T-helper 1 cell treated with Interleukin-12 subunit alpha and Interleukin-12 subunit beta and Interleukin-4 antibody, amounts not matched to agents 30 ng/mL and 1 ng/mL, for 36 hours (primary cell): ENCODE measurements around the gene CHL1. TPM values are rescaled to one million over a fixed set of nuclear protein-coding genes. Genes with fewer than 3 reads are reported as not detected.
"Not testable (repeated sequence)": the region's sequence is repeated elsewhere in the genome, so short reads cannot be mapped to it uniquely, and the experiment has no call there.

ENCODE experiments used
- intact Hi-C: fragments of 100-400 bp; cut with micrococcal nuclease; formaldehyde crosslinking; loops from one replicate; pipeline ENCODE4 v1.15.1; 2024
- total RNA-seq: library from RNA; stranded (reverse); gene quantifications from 2 replicates; pipeline ENCODE4 v1.2.3, GENCODE V29; 2022

Gene CHL1
- total RNA-seq, 1 donor from 2014 or later: not detected

DNA sequence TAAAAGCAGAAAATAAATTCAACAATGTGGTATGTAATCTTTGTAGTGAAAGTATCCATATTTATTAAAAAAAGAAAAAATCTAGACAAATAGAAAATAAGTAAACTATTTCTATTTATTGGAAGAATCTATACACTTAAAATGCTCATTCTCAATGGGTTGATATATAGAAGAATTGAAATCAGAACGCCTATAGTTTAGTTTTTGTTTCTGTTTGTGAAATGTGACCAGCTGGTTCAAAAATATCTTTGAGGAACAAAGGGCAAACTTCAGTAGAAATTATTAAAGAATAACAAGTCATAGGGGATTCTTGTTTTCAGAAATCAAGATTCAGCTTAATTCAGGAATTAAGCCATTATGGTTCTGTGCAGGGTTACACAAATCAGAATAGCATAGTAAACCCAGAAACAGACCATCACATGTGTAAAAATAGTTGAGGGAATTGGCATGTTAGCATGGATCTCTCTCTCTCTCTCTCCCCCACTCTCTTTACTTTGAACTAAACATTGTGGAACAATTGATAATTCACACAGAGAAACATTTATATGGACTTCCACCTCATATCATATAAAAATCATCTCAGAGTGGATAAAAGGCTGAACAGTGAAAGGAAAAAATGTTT, 134.0 kb downstream of the CHL1 start:
- intact Hi-C loops: no loop called here

DNA sequence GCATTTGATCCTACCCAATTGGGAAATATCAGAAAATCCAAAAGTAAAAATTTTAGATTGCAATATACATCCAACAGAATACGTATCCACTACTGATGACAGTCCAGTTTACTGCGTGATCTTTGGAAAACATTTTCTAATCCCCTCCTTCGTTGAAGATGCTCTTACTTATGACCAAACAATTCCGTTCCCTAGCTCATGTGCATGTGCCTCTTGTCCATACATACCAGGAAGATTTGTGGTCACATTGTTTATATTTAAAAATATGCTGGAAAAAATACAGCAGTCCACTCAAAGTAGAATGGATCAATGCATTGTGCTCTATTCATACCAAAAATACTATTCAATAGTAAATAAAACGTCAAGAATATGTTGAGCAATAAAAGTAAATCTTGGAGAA, 135.3 kb downstream of the CHL1 start:
- intact Hi-C loops: no loop called here

DNA sequence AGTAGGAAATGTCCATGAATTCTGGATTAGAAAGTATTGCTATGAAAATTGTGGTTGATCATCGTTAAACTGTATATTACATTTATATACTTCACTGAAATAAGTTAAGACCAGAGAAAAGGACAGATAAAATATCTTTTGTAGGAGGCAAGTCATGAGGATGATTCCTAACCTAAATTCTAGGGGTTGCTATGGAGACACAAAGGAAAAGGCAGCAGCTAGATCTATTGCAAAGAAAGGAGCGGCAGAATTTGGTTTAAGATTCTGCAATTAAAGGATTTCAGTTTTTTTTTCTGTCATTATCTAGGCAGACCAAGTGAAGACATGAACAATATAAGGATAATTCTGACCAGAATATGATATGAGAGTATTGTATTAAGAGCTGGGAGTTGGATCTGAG, 136.1 kb downstream of the CHL1 start:
- intact Hi-C loops: no loop called here

DNA sequence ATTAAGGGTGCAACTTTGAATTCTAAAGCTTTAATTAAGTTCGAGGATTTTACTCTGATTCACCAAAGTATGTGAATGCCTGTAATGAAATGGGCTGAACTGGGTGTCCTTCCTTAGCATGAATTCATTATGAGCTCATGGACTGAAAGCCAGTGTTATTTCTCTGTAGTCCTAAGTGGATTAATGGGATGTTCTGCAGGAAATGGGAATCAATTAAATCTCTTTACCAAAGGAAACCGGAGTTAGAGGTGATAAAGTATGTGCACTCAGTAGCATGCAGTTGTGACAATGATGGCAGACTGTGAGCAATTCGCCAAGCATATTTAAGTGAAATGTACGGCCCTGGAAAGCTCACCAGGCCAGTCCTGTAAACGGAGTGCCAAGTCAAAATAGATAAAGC, 138.7 kb downstream of the CHL1 start:
- intact Hi-C loops: no loop called here

DNA sequence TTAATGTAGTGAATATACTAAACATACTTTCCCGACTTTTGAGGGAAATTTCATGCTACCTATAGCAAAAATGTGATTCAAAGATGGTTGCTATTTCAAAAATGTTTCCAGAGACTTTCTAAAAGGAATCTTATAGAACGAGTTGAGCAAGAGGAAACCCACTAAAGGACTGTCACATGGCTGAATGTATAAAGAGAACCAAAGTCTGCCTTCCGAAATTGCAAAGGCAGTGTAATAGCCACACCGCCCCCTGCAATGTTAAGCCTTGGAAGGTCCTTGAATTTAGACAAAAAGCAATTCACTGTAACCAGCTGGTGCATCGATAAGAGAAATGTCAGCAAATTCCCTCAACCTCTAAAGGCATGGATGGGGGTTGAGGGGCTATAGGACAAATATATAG, 142.8 kb downstream of the CHL1 start:
- intact Hi-C loops: no loop called here

DNA sequence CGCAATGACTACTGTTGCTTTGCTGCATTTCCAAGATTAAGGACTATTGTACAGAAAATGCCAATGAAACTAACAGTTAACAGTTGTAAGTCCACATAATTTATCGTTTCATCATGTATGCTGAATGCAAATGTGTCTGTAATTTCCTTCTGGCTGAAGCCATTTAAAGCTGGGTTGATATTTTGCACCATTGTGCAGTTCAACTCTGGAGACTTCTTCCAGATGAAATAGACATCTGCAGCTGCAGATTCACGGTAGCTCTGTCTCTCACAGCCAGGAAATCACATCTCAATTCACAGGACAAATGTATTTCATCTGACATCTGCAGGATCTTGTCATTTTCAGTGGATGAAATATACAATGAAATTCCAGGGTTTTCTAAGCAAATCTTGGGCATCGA, 145.4 kb downstream of the CHL1 start:
- intact Hi-C loops: no loop called here

DNA sequence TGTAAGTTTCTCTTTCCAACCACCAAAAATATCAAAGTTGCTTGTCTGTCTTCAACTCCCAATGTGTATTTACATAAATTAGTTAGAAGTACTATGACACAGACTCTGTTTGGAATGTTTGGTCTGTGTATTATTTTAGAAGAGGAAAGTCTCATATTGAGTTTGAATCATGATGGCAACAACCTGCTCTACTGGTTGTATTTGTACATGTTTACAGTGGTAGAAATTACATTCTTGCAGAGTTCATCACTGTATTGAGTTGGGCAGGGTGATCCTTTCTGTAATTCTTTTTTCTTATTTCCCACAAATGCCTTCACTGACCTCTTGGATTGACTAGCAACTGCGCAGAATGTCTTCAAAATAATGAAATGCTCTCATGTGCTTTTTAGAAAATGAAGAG, 149.6 kb downstream of the CHL1 start:
- intact Hi-C loops: no loop called here

DNA sequence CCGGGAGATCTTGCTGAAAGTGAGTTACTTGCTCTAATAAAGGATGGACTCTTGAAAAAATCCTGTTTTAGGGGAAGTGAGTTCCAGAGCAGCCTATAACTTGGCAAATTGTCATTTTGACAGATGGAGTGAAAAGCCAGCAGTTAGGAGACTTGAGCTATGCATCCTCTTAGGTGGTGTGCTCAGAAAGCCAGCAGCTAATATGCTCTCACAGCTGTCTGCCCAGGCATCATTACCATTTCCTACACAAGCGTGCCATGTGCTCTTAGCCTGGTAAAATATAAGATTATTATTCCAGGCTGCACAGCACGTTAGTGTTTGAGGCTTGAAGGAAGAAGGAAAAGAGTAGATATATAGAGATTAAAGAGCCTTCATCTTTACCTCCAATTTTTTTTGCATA, 151.0 kb downstream of the CHL1 start:
- intact Hi-C loops: no loop called here

DNA sequence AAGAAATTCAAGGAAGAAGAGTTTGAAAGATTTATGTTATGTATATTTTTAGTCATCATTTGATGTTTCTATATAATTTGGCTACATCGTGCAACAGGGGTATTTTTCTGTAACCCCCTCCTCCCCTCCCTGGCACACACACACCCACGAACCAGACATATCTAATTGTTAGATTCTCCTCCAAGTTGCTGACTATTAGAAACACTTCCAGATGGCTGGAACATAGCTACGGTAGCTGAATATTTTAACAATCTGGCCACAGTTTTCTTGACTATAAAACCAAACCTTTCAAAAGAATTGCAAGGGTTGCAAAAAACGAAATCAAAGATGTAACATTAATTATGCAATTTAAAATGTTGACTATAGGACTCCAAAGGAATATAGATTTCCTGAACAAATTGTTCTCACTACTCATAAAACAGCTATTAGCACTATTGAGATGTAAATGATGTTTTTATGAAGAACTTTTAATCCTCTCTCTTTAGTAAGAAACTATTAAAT, 154.4 kb downstream of the CHL1 start:
- intact Hi-C loops: no loop called here

DNA sequence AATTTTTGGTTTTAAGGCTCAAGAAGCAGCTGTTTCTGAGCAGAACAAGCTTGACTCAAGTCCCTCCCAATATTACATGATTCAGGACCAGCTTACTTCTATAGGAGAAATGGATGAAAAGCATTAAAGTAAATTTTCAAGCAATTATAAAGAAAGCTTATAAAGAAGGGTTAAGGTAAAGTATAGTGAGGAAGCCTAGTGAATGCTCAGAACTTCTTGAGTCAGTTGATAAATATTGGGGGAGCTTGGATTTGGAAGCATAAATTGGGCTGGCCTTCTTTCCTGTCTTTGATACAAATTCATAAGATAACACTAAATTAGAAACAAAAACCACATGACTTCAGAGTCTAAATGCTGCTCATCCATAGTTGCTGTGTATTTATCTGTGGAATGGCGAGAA, 156.0 kb downstream of the CHL1 start:
- intact Hi-C loops: no loop called here

DNA sequence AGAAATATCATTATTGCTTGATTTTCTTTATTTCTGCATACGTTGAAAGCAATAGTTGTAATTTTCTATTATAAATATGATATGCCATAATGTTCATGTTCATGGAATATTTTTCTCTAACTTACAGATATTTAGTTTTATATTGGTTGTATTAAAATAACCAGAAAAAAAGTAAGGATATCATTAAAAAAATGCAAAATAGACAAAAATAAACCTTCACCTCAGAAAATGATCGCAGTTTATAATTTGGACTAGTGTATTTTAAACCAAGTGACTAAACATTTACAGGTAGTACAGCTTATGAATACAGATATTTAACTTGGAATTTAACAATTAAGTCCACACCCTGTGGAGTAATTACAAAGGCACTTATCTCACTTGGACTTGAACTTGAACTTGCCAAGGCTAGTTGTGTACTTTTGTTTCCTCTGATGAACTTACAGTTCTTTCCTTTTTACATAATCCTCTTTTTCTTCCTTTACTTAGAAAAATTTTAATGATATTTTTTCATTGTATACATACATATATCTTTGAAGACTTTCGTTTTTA, 156.7 kb downstream of the CHL1 start:
- intact Hi-C loops: no loop called here

DNA sequence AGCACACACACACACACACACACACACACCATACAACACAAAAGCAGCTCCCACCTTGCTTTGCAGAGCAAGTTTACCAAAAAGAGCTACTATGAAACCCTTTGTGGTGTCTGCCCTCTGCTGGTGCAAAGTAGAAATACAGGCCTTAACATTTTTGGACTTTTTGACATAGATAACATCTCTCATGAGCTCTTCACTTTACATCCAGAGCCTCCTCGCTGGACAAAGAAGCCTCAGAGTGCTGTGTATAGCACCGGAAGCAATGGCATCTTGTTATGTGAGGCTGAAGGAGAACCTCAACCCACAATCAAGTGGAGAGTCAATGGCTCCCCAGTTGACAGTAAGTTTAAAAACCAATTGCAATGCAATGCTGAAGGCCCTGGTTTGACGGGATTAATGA, 157.9 kb downstream of the CHL1 start:
- intact Hi-C loops: loop anchor here (1.0 kb wide), 1 partner anchor 311 kb away; no protein-coding TSS in a partner anchor

DNA sequence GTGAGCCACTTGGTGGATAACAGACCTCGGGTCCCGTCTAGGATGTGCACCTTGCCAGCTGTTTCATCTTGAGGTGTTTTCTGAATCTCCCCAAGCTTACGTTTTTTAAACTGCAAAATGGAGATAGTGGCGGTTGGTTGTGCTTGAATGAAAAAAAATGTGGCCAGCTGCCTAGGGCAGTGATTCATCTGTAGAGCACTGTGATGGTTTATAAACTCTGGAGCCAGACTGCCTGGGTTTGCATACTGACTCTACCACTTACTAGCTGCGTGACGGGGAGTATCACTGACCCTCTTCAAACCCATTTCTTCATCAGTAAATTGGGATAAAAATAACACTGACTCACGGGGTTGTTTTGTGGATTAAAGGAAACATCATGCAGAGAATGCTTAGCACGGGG, 159.1 kb downstream of the CHL1 start:
- intact Hi-C loops: no loop called here

DNA sequence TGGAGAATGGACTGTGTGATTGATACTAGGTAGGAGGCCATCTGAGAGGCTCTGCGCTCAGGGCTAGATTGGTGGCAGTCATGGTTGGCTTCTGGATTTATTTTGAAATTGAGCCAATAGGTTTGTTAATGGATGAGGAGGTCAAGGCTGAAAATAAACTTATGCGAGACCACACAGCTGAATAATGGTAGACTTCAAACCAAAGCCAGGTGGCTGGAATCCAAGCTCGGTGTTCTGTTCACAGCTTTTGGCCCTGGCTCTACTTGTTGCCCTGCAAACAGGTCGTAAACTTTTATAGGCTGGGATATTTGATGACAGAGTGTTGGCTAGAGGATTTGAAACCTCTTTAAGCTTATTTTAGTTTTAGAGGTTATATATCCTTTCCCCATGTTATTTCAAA, 160.4 kb downstream of the CHL1 start:
- intact Hi-C loops: no loop called here

DNA sequence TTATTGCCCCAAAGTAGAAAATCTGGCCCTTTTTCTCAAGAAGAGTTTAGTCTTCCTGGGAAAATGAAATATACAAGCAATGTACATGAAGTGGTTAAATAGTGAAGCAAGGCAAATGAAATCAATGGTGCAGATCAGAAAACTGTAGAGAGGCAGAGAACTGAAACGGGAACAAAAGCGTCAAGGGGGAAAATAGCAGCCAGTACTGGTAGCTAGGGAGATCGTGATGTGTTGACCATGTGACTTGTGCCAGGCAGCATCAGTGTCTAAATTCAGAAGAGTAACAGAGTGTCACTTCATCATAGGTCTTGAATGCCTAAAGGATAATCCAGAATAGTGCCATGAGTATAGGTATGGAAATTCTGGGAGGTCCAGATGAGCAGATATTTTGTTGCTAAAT, 163.1 kb downstream of the CHL1 start:
- intact Hi-C loops: no loop called here

DNA sequence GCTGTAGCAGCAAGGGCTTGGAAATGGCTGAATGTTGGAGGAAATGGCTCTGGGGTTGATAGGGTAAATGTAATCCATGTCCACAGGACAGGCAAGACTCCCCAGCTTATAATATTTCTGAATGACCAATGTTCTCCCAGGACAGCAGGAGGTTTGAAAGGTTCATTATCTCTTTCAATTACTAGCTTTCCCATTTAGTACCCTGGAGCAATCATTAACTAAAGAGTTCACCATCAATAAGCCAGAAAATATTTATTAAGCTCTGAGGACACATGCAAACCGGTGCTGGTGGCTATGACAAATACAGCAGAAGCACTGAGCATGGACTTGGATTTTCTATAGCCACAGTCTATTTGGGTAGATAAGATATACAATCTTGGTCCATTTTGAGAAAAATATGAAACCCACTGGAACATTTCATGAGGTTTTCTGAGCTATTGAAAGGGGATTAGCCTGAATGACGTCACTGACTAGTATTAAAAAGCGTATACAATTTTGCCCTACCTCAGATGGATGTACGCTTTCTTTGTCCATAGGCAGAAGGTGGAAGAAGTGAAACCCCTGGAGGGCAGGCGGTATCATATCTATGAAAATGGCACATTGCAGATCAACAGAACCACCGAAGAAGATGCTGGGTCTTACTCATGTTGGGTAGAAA, 166.2 kb downstream of the CHL1 start:
- intact Hi-C loops: no loop called here

DNA sequence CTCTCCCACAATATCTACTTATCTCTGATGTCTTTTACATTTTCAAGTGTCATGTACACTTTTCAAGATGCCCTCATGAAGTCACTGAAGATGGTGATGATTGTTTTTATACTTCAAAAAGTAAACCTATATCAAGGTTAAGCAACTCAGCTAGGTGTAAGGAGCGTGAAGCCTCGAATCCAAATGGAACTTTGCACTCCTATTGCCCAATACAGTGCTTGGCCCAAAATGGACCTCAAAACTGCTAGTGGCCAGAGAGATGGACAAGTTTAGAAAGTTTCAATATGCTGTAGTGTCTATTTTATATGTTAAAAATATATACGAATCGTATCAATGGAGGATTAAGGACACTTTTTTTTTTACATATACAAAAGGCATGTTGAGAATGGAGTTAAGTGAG, 167.7 kb downstream of the CHL1 start:
- intact Hi-C loops: no loop called here

DNA sequence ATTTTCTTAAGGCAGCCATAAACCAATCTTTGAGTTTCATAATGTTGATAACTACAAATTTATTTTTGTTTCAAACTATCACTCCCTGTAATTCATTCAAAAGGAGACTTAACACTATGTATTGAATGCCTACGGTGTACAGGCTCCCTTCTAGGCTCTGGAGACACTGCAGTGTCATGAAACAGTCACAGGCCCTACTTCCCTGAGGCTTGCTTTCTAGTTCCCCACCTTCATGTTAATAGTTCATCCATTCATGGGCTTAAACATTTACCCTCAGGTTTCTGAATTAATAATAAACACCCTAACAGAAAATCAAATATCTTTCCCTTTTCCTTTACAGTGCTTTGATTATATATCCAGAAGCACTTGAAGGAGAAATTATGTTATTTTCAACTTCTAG, 168.7 kb downstream of the CHL1 start:
- intact Hi-C loops: no loop called here

DNA sequence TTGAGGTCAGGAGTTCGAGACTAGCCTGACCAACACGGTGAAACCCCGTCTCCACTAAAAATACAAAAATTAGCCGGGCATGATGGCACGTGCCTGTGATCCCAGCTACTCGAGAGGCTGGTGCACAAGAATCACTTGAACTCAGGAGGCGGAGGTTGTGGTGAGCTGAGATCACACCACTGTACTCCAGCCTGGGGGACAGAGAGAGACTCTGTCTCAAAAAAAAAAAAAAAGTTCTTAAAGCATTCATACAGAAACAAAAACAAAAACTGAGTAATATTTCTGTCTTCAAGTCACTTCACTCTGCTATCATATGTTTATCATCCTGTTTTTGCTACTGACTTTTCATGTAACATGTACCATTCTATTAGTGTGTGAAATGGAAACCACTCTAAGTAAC, 169.7 kb downstream of the CHL1 start:
- intact Hi-C loops: not testable (repeated sequence)

DNA sequence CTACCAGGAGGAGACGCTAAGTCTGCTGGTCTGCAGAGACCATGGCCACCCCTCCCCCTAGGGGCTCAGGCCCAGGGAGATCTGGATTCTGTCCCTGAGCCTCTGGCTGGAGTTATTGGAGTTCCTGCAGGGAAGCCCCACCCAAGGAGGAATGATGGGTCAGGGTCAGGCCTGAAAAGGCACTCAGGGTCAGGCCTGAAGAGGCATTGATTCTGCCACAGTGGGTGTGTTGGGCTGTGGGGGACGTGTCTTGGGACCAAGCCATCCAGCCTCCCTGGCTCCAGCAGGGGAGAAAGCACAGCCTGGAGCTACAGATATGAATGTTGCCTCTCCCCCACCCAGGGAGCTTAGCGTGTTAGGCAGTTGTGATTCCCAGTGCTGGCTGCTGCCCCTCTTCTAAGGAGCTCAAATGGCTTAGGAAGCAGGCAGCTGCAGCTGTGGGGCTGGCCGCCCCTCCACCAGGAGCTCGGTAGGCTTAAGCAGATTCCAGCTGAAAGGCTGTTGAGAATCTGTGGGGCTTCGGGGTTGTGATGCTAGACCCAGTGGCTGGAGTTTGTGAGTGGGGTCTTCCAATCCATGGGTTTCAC, 176.7 kb downstream of the CHL1 start:
- intact Hi-C loops: no loop called here

DNA sequence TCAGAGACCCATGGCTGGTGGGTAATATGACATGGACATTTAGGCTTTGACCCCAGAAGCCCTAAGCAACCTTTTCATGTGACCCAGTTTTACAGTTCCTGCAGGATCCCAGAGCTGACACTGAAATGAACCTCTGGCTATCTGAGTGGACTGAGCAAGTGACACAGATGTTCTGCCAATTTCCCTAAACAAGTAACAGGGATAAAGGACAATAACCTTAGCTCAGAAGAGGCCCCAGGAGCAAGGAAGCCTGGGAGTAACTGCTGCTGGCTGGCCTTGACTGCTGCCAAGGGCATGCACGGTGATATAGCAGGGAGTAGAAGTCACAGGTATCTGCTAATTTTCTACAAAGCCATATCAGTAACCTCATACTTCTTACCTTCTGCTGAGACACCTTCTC, 177.9 kb downstream of the CHL1 start:
- intact Hi-C loops: no loop called here

DNA sequence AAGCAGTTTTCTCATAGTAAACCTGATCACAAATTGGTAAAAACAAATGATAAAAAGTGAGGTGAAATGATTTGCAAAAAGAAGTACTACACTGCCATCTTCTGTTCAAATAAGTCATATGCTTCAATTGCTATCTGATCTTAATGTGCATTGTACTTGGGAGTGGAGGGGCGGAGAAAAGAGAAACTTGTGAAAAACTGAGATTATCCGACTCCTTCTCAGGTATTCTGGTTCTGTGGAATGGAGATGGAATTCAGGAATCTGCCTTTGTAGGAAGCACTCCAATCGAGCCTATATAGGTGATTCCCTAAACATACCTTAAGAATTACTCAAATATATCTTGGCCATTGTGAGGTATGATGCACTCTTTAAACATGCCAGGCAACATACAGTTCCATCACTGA, 180.6 kb downstream of the CHL1 start:
- intact Hi-C loops: no loop called here

DNA sequence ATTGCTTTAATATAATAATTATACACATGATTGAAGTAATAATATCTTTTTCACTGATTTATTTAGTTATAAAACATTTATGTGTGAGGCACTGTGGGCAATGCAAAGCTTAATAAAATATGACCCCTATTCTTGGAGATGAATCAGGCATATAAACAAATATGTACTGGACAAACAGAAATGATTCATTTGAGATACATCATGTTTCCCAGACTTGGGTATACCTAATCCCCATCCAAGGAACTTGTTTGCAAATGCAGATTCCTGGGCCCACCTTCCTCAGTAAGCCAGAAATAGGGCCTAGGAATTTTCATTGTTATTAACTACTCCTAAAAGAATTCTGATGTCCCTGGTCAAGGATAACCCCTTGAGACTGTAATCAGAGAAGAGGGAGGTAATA, 184.2 kb downstream of the CHL1 start:
- intact Hi-C loops: no loop called here
